SK-N-SH (cell line): Measurements from ENCODE around the gene SP100. TPM values are rescaled to one million over a fixed set of nuclear protein-coding genes. Genes with fewer than 3 reads are reported as not detected.

Experiments used
- CTCF ChIA-PET: fragments of 300-600, 350-600 bp; formaldehyde crosslinking; extraction: SDS; loops from one replicate; lab custom pipeline; 2021; lab: Yijun Ruan, JAX
- POLR2A ChIA-PET: fragments of 350-600 bp; sonication (Branson Sonifier 250); formaldehyde crosslinking; extraction: SDS; loops from one replicate; lab custom pipeline; 2020; ENCODE audit warnings: antibody characterized with exemption, inconsistent platforms; lab: Yijun Ruan, JAX
- DNase-seq: peaks from one replicate; pipeline ENCODE4 v3.0.0; 2012
- H2AFZ ChIP-seq: fragments of 200-600 bp; sonication (generic); 2 replicates; pipeline ENCODE4 v1.8.1; 2016; ENCODE audit warnings: antibody characterized with exemption, mild to moderate bottlenecking, low read depth
- H3F3A ChIP-seq: fragments of 200-600 bp; sonication (generic); replicated peaks from 2 replicates; pipeline ENCODE3; 2016; ENCODE audit warnings: antibody characterized with exemption, mild to moderate bottlenecking; ENCODE audit not compliant: insufficient read depth
- H3K27ac ChIP-seq, 2 experiments: fragments of 200-500 bp in 1 of 2; fragments of 200-600 bp in 1 of 2; sonication (Bioruptor generic) in 1 of 2; sonication (generic), shearing (Covaris generic) in 1 of 2; 2 replicates each; pipeline versions ENCODE4 v1.5.1 to v1.6.1; 2014 to 2016; ENCODE audit warnings: low read depth in 2 of 2, inconsistent platforms in 1 of 2, low read length in 1 of 2, mild to moderate bottlenecking in 1 of 2, mixed read lengths in 1 of 2
- H3K27me3 ChIP-seq: fragments of 200-600 bp; sonication (generic), shearing (Covaris generic); 2 replicates; pipeline ENCODE4 v1.6.1; 2016; ENCODE audit warnings: mixed run types; ENCODE audit not compliant: insufficient read depth
- H3K36me3 ChIP-seq, 2 experiments: fragments of 200-500 bp in 1 of 2; fragments of 200-600 bp in 1 of 2; sonication (Bioruptor generic) in 1 of 2; sonication (generic) in 1 of 2; replicated peaks in 1 of 2; 2 replicates each; pipeline versions ENCODE3 to v1.5.1; 2014 to 2016; ENCODE audit warnings: low read length in 1 of 2, mild to moderate bottlenecking in 1 of 2; ENCODE audit not compliant: insufficient read depth in 2 of 2, control insufficient read depth in 1 of 2
- H3K4me1 ChIP-seq, 2 experiments: fragments of 200-500 bp in 1 of 2; fragments of 200-600 bp in 1 of 2; sonication (Bioruptor generic) in 1 of 2; sonication (generic), shearing (Covaris generic) in 1 of 2; 2 replicates each; pipeline versions ENCODE4 v1.5.1 to v1.6.1; 2014 to 2016; ENCODE audit warnings: low read depth in 1 of 2, low read length in 1 of 2, mixed run types in 1 of 2; ENCODE audit not compliant: insufficient read depth in 2 of 2, control insufficient read depth in 1 of 2
- H3K4me2 ChIP-seq: fragments of 200-600 bp; sonication (generic), shearing (Covaris generic); 2 replicates; pipeline ENCODE4 v1.6.1; 2017; ENCODE audit warnings: mixed run types
- H3K4me3 ChIP-seq, 2 experiments: fragments of 200-500 bp in 1 of 2; fragments of 200-600 bp in 1 of 2; sonication (Bioruptor generic) in 1 of 2; sonication (generic), shearing (Covaris generic) in 1 of 2; 2 replicates each; pipeline versions ENCODE4 v1.5.1 to v1.8.1; 2014 to 2016; ENCODE audit warnings: low read depth in 2 of 2, inconsistent platforms in 1 of 2, low read length in 1 of 2, mild to moderate bottlenecking in 1 of 2, mixed read lengths in 1 of 2, moderate library complexity in 1 of 2
- H3K79me2 ChIP-seq: fragments of 200-600 bp; sonication (generic); 2 replicates; pipeline ENCODE4 v1.8.1; 2017; ENCODE audit warnings: mild to moderate bottlenecking; ENCODE audit not compliant: insufficient read depth
- H3K9ac ChIP-seq: fragments of 200-600 bp; sonication (generic); 2 replicates; pipeline ENCODE4 v1.6.1; 2017; ENCODE audit warnings: mixed run types
- H3K9me2 ChIP-seq: fragments of 200-600 bp; sonication (generic); 2 replicates; pipeline ENCODE4 v1.6.1; 2017; ENCODE audit warnings: mixed run types
- H3K9me3 ChIP-seq: fragments of 200-600 bp; sonication (generic); 2 replicates; pipeline ENCODE4 v1.6.1; 2017; ENCODE audit warnings: mixed run types, mild to moderate bottlenecking, moderate library complexity
- H4K20me1 ChIP-seq: fragments of 200-600 bp; sonication (generic); 2 replicates; pipeline ENCODE4 v1.6.1; 2017; ENCODE audit warnings: mild to moderate bottlenecking, mixed run types; ENCODE audit not compliant: insufficient read depth
- CHD2 ChIP-seq: fragments of 150-350 bp; IDR thresholded peaks from 2 replicates; pipeline ENCODE4 v1.6.1; 2018; ENCODE audit warnings: low read length; ENCODE audit not compliant: partially characterized antibody
- FOXM1 ChIP-seq: IDR thresholded peaks from 2 replicates; pipeline ENCODE4 v1.4.0; 2012; ENCODE audit warnings: low read depth, mild to moderate bottlenecking
- GABPA ChIP-seq: IDR thresholded peaks from 2 replicates; pipeline ENCODE4 v1.4.0; 2012; ENCODE audit warnings: low read depth, mild to moderate bottlenecking
- MAX ChIP-seq: IDR thresholded peaks from 2 replicates; pipeline ENCODE4 v1.4.0; 2012; ENCODE audit warnings: low read depth
- MEF2A ChIP-seq: IDR thresholded peaks from 2 replicates; pipeline ENCODE4 v1.4.0; 2012; ENCODE audit warnings: low read depth, borderline replicate concordance
- MXI1 ChIP-seq: IDR thresholded peaks from 2 replicates; pipeline ENCODE4 v1.6.1; 2012; ENCODE audit warnings: mild to moderate bottlenecking, low read depth, low read length, improper control_type of control experiment
- NFIC ChIP-seq: IDR thresholded peaks from 2 replicates; pipeline ENCODE4 v1.4.0; 2012; ENCODE audit warnings: borderline replicate concordance
- NRF1 ChIP-seq: IDR thresholded peaks from 2 replicates; pipeline ENCODE4 v1.6.1; 2012; ENCODE audit warnings: low read depth, mild to moderate bottlenecking, low read length
- POLR2AphosphoS5 ChIP-seq: IDR thresholded peaks from 2 replicates; pipeline ENCODE4 v1.6.1; 2012; ENCODE audit warnings: low read depth, low read length
- RFX5 ChIP-seq: IDR thresholded peaks from 2 replicates; pipeline ENCODE4 v1.6.1; 2012; ENCODE audit warnings: mild to moderate bottlenecking, improper control_type of control experiment, low read length
- RXRA ChIP-seq: IDR thresholded peaks from 2 replicates; pipeline ENCODE4 v1.4.0; 2012; ENCODE audit warnings: low read depth, mild to moderate bottlenecking, borderline replicate concordance
- SIN3A ChIP-seq: IDR thresholded peaks from 2 replicates; pipeline ENCODE4 v1.6.1; 2012; ENCODE audit warnings: low read depth, mild to moderate bottlenecking, low read length, moderate library complexity, borderline replicate concordance
- SMC3 ChIP-seq: IDR thresholded peaks from 2 replicates; pipeline ENCODE4 v1.6.1; 2012; ENCODE audit warnings: low read depth, low read length, improper control_type of control experiment
- TCF12 ChIP-seq: IDR thresholded peaks from 2 replicates; pipeline ENCODE4 v1.4.0; 2012
- YY1 ChIP-seq: IDR thresholded peaks from 2 replicates; pipeline ENCODE4 v1.4.0; 2012; ENCODE audit warnings: low read depth, mild to moderate bottlenecking
- WGBS: methylation state at CpG from one replicate; pipeline ENCODE4 v1.1.6; 2017; ENCODE audit warnings: low lambda C conversion rate; 5-methylcytosine and 5-hydroxymethylcytosine counted together
- polyA plus RNA-seq, 3 experiments: library from polyadenylated mRNA; depleted of rRNA; stranded (reverse); fragments of >200 nt; gene quantifications; 2 replicates each; pipeline ENCODE4 v1.2.3, GENCODE V29; 2012
- TF ChIP-seq, protein P1 (sequence below): fragments of 200-600 bp; sonication (generic); IDR thresholded peaks from 2 replicates; pipeline ENCODE4 v1.6.1; 2017; ENCODE audit warnings: antibody characterized with exemption, mild to moderate bottlenecking, moderate library complexity
- TF ChIP-seq, protein P2 (sequence below): IDR thresholded peaks from 2 replicates; pipeline ENCODE4; 2012

Gene SP100
- polyA plus RNA-seq, 1 of the 3 experiments (the other 2 are of a cell fraction) = 38.1 TPM

GRCh38 chr2:230422149-230422548 lies 6.1 kb downstream of the SP100 start:
- peaks cover 99% of the 10 kb centered on the region for H3K79me2 ChIP-seq
- WGBS = 45% methylated on average over 4 of the region's 4 CpGs

DNA sequence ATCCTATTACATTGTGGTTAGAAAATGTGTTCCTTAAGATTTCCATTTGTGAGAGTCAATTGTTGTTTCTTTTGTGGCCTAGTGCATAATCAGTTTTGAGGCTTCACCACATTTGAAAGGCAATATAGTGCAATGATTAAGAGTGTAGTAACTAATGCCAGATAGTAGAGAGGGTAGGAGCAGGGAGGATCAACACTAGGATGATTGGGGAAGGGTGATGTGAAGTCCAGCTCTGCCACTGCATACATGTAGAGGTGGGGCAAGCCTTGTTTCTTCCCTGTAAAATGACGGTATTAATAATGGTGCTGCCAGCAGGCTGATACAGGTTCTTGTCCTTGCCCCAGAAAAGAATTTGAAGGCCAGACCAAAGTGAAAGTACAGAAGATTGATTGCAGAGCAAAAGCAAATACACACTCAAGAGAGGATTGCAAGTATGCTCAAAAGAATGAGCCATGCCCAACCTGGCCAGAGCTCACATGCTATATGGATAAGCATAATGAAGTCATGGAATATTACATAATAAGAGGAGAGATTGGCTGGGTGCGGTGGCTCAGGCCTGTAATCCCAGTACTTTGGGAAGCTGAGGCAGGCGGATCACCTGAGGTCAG lies 8.0 kb downstream of the SP100 start:
- no peaks in the 10 kb centered on the region for H3F3A ChIP-seq
- no peak for TF ChIP-seq MEF2A
- no peak for TF ChIP-seq POLR2AphosphoS5
- TF ChIP-seq RFX5 = no peak
- TF ChIP-seq NRF1 = no peak
- peaks cover 2 to 22% of the 10 kb centered on the region in 2 experiments for H3K36me3 ChIP-seq
- H3K27me3 ChIP-seq = no peaks in the 10 kb centered on the region
- H2AFZ ChIP-seq = no peak overlapping the region
- H3K79me2 ChIP-seq = peaks cover 99% of the 10 kb centered on the region
- no peak overlapping the region for H3K9ac ChIP-seq
- no peaks in the 10 kb centered on the region for H3K4me1 ChIP-seq
- peaks cover 1% of the 10 kb centered on the region; the same call in 1 of the 2 replicates for H3K9me3 ChIP-seq
- H3K4me2 ChIP-seq = no peak overlapping the region
- ChIA-PET POLR2A (no interaction called here), CTCF (no interaction called here)
- no peak overlapping the region for H3K4me3 ChIP-seq
- no peak overlapping the region for H3K27ac ChIP-seq
- no peaks in the 10 kb centered on the region for H4K20me1 ChIP-seq
- WGBS = 79% methylated on average over 3 of the region's 3 CpGs
- no peaks in the 10 kb centered on the region for H3K9me2 ChIP-seq
- no peak for DNase-seq

More at GRCh38 chr2:230422149-230422548, 6.1 kb downstream of the SP100 start:
- DNase-seq = no peak
- POLR2A ChIA-PET = no interaction called here
- Histone ChIP-seq H3K4me1 (no peaks in the 10 kb centered on the region; a peak in 1 of 4 replicates), H3K9me2 (no peaks in the 10 kb centered on the region), H3K9me3 (no peaks in the 10 kb centered on the region), H3K4me3 (no peak overlapping the region), H3F3A (no peaks in the 10 kb centered on the region), H3K27me3 (no peaks in the 10 kb centered on the region), H3K27ac (no peak overlapping the region), H3K4me2 (no peak overlapping the region), H2AFZ (no peak overlapping the region), H3K9ac (no peak overlapping the region), H3K36me3 (peaks cover 2 to 10% of the 10 kb centered on the region in 2 experiments), H4K20me1 (no peaks in the 10 kb centered on the region)
- TF ChIP-seq FOXM1 = no peak
- TF ChIP-seq MEF2A = no peak
- TF ChIP-seq NFIC = no peak
- no peak for TF ChIP-seq CHD2
- TF ChIP-seq YY1 = no peak
- TF ChIP-seq TCF12 = no peak
- TF ChIP-seq, protein P1, sequence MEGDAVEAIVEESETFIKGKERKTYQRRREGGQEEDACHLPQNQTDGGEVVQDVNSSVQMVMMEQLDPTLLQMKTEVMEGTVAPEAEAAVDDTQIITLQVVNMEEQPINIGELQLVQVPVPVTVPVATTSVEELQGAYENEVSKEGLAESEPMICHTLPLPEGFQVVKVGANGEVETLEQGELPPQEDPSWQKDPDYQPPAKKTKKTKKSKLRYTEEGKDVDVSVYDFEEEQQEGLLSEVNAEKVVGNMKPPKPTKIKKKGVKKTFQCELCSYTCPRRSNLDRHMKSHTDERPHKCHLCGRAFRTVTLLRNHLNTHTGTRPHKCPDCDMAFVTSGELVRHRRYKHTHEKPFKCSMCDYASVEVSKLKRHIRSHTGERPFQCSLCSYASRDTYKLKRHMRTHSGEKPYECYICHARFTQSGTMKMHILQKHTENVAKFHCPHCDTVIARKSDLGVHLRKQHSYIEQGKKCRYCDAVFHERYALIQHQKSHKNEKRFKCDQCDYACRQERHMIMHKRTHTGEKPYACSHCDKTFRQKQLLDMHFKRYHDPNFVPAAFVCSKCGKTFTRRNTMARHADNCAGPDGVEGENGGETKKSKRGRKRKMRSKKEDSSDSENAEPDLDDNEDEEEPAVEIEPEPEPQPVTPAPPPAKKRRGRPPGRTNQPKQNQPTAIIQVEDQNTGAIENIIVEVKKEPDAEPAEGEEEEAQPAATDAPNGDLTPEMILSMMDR = peak; percentile 45
- CTCF ChIA-PET = no interaction called here

GRCh38 chr2:230425377-230425776 lies 9.4 kb downstream of the SP100 start:
- ChIA-PET POLR2A (no interaction called here), CTCF (interaction anchor here (0.6 kb wide), 1 partner anchor 318 kb away, joined by 3 read pairs; no protein-coding TSS in a partner anchor)
- Histone ChIP-seq H3K36me3 (peaks cover 2 to 30% of the 10 kb centered on the region in 2 experiments), H3K4me3 (no peak overlapping the region), H3K79me2 (peaks cover 99% of the 10 kb centered on the region), H3K9me2 (no peaks in the 10 kb centered on the region), H3K27ac (no peak overlapping the region), H2AFZ (no peak overlapping the region), H3K9ac (no peak overlapping the region), H3K4me1 (no peaks in the 10 kb centered on the region), H3K4me2 (no peak overlapping the region), H4K20me1 (no peaks in the 10 kb centered on the region), H3K9me3 (peaks cover 13% of the 10 kb centered on the region), H3K27me3 (no peaks in the 10 kb centered on the region), H3F3A (no peaks in the 10 kb centered on the region)
- WGBS = 30% methylated on average over 1 of the region's 1 CpG
- DNase-seq = no peak
- TF ChIP-seq, protein P2, sequence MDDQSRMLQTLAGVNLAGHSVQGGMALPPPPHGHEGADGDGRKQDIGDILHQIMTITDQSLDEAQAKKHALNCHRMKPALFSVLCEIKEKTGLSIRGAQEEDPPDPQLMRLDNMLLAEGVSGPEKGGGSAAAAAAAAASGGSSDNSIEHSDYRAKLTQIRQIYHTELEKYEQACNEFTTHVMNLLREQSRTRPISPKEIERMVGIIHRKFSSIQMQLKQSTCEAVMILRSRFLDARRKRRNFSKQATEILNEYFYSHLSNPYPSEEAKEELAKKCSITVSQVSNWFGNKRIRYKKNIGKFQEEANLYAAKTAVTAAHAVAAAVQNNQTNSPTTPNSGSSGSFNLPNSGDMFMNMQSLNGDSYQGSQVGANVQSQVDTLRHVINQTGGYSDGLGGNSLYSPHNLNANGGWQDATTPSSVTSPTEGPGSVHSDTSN = no peak
- no peak for TF ChIP-seq NRF1
- TF ChIP-seq GABPA = no peak
- no peak for TF ChIP-seq MEF2A
- TF ChIP-seq SIN3A = no peak
- TF ChIP-seq RXRA = no peak
- no peak for TF ChIP-seq CHD2
- TF ChIP-seq MAX = no peak
- TF ChIP-seq TCF12 = no peak
- no peak for TF ChIP-seq RFX5
- TF ChIP-seq, protein P1 = no peak
- TF ChIP-seq MXI1 = no peak
- no peak for TF ChIP-seq SMC3
